ENCODE results near the gene TMEM222. TPM values are rescaled to one million over a fixed set of nuclear protein-coding genes. Genes with fewer than 3 reads are reported as not detected.
"Not testable (repeated sequence)": the region's sequence is repeated elsewhere in the genome, so short reads cannot be mapped to it uniquely, and the experiment has no call there.

Gene TMEM222
- total RNA-seq, 3 donors from 2014 or later = 30.0 to 30.9 (median 30.8) TPM

DNA sequence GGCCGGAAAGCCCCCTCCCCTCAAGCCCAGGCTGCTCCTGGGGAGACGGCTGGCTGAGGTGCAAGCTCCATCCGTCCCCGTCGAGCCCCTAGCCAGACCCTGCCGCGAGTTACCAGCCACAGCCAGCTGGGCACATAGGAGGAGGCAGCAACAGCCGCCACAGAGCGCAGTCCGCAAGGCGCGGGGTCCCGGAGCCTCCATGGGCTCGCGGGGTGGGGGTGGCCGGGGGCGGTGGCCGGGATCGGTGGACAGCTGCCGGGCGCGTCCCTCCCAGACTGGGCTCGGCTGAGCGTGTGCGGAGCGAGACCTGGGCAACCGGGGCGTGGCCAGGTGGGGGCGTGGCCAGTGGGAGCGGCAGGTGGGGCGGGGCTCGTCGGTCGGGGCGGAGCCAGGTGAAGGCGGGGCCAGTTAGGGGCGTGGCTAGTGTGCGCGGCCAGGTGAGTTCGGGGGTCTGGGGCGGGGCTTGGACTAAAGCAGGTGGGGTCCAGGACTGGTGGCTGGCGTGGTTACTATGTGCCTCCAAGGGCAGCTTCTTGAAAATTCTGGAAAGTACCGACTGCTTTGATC is 61.2 kb downstream of the TMEM222 start, which contains the start of gene CD164L2:
Gene CD164L2 (minus strand): TSS at position 295 of the 567 bp plus-strand sequence. CDS start 94 bp downstream, at position 201.
- DNase-seq = peak; percentile 86 to 91 (median 89)
- no peaks in the 10 kb centered on the region for H3K36me3 ChIP-seq (ENCODE audit: low read depth)
- TF ChIP-seq, protein P1, sequence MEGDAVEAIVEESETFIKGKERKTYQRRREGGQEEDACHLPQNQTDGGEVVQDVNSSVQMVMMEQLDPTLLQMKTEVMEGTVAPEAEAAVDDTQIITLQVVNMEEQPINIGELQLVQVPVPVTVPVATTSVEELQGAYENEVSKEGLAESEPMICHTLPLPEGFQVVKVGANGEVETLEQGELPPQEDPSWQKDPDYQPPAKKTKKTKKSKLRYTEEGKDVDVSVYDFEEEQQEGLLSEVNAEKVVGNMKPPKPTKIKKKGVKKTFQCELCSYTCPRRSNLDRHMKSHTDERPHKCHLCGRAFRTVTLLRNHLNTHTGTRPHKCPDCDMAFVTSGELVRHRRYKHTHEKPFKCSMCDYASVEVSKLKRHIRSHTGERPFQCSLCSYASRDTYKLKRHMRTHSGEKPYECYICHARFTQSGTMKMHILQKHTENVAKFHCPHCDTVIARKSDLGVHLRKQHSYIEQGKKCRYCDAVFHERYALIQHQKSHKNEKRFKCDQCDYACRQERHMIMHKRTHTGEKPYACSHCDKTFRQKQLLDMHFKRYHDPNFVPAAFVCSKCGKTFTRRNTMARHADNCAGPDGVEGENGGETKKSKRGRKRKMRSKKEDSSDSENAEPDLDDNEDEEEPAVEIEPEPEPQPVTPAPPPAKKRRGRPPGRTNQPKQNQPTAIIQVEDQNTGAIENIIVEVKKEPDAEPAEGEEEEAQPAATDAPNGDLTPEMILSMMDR (IDR thresholded peaks at IDR 0.05) = no peak
- H3K4me3 ChIP-seq = no peak within 1 kb of the TSS
- ATAC-seq = peak; percentile 97
- no peaks in the 10 kb centered on the region for H3K9me3 ChIP-seq
- H3K4me1 ChIP-seq (ENCODE audit: low read depth) = no peaks in the 10 kb centered on the region
- intact Hi-C loops (cut with DNase I, micrococcal nuclease) = no loop called here

DNA sequence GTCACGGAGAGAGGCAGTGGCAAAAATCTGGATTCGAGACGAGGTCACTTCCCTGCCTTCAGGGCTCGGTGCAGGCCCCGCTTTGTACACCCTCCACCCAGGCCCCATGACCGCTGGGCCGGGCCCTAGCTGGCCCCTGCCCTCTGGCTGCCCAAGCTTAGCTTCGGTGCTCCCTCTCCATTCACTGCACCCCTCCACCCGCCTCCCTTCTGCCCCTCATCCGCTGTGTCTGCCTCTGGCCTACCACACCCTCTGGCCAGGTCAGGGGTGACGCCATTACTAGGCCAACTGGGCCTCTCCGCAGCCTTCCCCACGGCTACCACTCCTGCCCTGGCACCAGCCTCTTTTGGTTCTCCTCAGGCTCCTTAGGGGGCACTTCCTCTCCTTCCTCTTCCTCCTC is 61.7 kb downstream of the TMEM222 start:
- TF ChIP-seq, protein P1 (IDR thresholded peaks at IDR 0.05) = no peak
- Histone ChIP-seq H3K36me3 (ENCODE audit: low read depth) (no peaks in the 10 kb centered on the region), H3K9me3 (no peaks in the 10 kb centered on the region), H3K4me3 (no peak overlapping the region), H3K4me1 (ENCODE audit: low read depth) (no peaks in the 10 kb centered on the region)
- intact Hi-C loops (cut with DNase I, micrococcal nuclease) = no loop called here
- no peak for ATAC-seq
- DNase-seq = no peak

DNA sequence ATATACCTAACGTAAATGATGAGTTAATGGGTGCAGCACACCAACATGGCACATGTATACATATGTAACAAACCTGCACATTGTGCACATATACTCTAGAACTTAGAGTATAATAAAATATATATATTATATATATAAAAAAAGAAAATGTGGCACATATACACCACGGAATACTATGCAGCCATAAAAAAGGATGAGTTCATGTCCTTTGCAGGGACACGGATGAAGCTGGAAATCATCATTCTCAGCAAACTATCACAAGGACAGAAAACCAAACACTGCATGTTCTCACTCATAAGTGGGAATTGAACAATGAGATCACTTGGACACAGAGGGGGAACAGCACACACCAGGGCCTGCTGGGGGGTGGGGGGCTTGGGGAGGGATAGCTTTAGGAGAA is 62.8 kb downstream of the TMEM222 start:
- intact Hi-C loops (cut with DNase I, micrococcal nuclease) = loop anchor here in 1 of 2 donors (5.0 kb wide), 1 partner anchor 82 kb away; no protein-coding TSS in a partner anchor
- DNase-seq; H3K4me3 ChIP-seq; ATAC-seq; H3K4me1 ChIP-seq (ENCODE audit: low read depth); H3K9me3 ChIP-seq; H3K36me3 ChIP-seq (ENCODE audit: low read depth): not testable (repeated sequence)

Other genes with a start within 250 kb of the TMEM222 start
- gene SLC9A1, start 167.0 kb upstream of the TMEM222 start, total RNA-seq = 100 to 1,000 TPM in 1 of 3 donors, 10 to 100 TPM in 2; 77.9 to 126 (median 84.1) TPM
- 10 to 100 TPM; 35.2 to 56.4 (median 45.5) TPM for gene WDTC1, start 87.5 kb upstream of the TMEM222 start, total RNA-seq
- 1 to 10 TPM; 4.2 to 9.7 (median 8.7) TPM for gene SYTL1, start 19.9 kb downstream of the TMEM222 start, total RNA-seq
- 10 to 100 TPM; 18.5 to 38.5 (median 28.5) TPM for gene MAP3K6, start 44.8 kb downstream of the TMEM222 start, total RNA-seq
- under 1 TPM in 2 of 3 donors, not detected in 1; 0.60 to 0.79 TPM for gene FCN3, start 52.7 kb downstream of the TMEM222 start, total RNA-seq
- gene CD164L2, start 61.2 kb downstream of the TMEM222 start, total RNA-seq = 1 to 10 TPM in 1 of 3 donors, under 1 TPM in 2; 0.29 to 1.3 (median 0.51) TPM
- under 1 TPM in 1 of 3 donors, not detected in 2; 0.14 TPM for gene GPR3, start 70.5 kb downstream of the TMEM222 start, total RNA-seq
- 100 to 1,000 TPM; 131 to 159 (median 134) TPM for gene WASF2, start 168.0 kb downstream of the TMEM222 start, total RNA-seq